ENCODE results near the gene DISC1. TPM values are rescaled to one million over a fixed set of nuclear protein-coding genes. Genes with fewer than 3 reads are reported as not detected.

Gene DISC1
- total RNA-seq, 1 experiment from 2014 or later: 2.1 TPM

DNA sequence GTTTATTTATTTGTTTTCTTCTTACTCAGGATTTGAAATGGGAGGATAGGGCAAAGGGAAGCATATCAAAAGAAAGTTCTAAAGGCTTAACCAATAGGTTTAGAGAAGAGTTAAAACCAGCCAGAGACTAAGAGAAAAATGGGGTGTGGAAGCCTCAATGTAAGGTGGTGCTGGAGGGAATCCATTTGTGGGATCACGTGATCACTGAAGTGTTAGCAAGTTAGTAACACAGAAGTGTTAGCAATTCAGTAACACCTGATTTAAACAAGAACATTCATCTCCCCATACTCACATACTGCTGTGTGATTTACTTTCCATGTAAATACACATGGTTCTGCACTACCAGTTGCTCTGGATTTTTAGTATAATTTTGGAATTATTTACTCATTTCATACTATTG is 451.2 kb downstream of the DISC1 start:
- no peak for DNase-seq (ENCODE audit: unreplicated experiment)
- BruUV-seq (replicated peaks): no TSS peak
- no peaks in the 10 kb centered on the region for H3K4me1 Mint-ChIP-seq (ENCODE audit: insufficient read depth, unreplicated experiment)
- intact Hi-C loops (cut with micrococcal nuclease): no loop called here
- no peak overlapping the region for H3K4me3 Mint-ChIP-seq (ENCODE audit: unreplicated experiment)
- POLR2A ChIA-PET: interaction anchor here (0.7 kb wide), 2 partner anchors 20 to 1396 kb away, joined by 3 read pairs; no protein-coding TSS in a partner anchor
- no peaks in the 10 kb centered on the region for H3K27me3 Mint-ChIP-seq (ENCODE audit: insufficient read depth, unreplicated experiment)
- CTCF ChIA-PET: interaction anchor here (0.7 to 1.6 kb wide), 2 partner anchors 11 to 126 kb away, joined by 3 read pairs; no protein-coding TSS in a partner anchor
- no peaks in the 10 kb centered on the region for H3K9me3 Mint-ChIP-seq (ENCODE audit: unreplicated experiment)
- TF ChIP-seq, protein P1, sequence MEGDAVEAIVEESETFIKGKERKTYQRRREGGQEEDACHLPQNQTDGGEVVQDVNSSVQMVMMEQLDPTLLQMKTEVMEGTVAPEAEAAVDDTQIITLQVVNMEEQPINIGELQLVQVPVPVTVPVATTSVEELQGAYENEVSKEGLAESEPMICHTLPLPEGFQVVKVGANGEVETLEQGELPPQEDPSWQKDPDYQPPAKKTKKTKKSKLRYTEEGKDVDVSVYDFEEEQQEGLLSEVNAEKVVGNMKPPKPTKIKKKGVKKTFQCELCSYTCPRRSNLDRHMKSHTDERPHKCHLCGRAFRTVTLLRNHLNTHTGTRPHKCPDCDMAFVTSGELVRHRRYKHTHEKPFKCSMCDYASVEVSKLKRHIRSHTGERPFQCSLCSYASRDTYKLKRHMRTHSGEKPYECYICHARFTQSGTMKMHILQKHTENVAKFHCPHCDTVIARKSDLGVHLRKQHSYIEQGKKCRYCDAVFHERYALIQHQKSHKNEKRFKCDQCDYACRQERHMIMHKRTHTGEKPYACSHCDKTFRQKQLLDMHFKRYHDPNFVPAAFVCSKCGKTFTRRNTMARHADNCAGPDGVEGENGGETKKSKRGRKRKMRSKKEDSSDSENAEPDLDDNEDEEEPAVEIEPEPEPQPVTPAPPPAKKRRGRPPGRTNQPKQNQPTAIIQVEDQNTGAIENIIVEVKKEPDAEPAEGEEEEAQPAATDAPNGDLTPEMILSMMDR (IDR thresholded peaks at IDR 0.05; ENCODE audit: unreplicated experiment): no peak
- no peaks in the 10 kb centered on the region for H3K36me3 Mint-ChIP-seq (ENCODE audit: insufficient read depth, unreplicated experiment)
- no peak overlapping the region for H3K27ac Mint-ChIP-seq (ENCODE audit: low read depth, unreplicated experiment)

DNA sequence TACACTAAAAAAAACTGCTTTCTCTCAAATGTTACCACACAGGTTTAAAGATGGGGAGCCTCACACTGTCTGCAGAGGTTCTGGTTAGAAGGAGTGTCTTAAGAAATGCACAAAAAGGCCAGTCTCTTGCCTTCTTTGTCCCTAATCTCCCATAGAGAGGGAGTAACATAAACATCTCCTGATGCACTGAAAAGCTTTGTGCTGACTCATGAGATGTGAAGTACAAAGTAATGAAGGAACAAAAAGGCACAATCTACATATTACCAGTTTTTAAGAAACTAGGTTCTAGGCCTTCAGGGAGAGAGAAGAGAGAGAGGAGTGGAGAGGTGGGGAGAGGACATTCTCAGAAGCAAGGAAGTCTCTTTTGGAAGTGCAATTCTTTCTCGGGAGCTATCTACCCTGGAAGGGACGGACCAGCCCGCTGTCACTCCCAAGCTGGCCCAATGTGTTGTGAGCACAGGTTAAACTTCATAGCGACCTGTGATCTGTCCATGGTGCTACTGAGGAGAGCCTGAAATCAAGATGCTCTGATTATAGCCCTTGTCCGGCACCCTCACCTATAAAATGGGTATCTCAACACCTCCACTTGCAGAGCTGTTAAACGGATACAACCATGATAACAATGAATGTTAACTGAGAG is 458.1 kb downstream of the DISC1 start:
- ChIA-PET POLR2A (interaction anchor here (1.0 to 1.2 kb wide), 2 partner anchors 9 to 46 kb away, joined by 3 to 5 read pairs; no protein-coding TSS in a partner anchor), CTCF (interaction anchor here (0.6 to 1.1 kb wide), 3 partner anchors 125 to 328 kb away, joined by 3 to 4 read pairs (median 3); no protein-coding TSS in a partner anchor)
- TF ChIP-seq, protein P1 (IDR thresholded peaks at IDR 0.05; ENCODE audit: unreplicated experiment): no peak
- no peaks in the 10 kb centered on the region for H3K36me3 Mint-ChIP-seq (ENCODE audit: insufficient read depth, unreplicated experiment)
- H3K4me3 Mint-ChIP-seq (ENCODE audit: unreplicated experiment): no peak overlapping the region
- H3K9me3 Mint-ChIP-seq (ENCODE audit: unreplicated experiment): no peaks in the 10 kb centered on the region
- H3K27ac Mint-ChIP-seq (ENCODE audit: low read depth, unreplicated experiment): no peak overlapping the region
- intact Hi-C loops (cut with micrococcal nuclease): no loop called here
- H3K27me3 Mint-ChIP-seq (ENCODE audit: insufficient read depth, unreplicated experiment): no peaks in the 10 kb centered on the region
- no TSS peak for BruUV-seq (replicated peaks)
- peak; percentile 63 for DNase-seq (ENCODE audit: unreplicated experiment)
- no peaks in the 10 kb centered on the region for H3K4me1 Mint-ChIP-seq (ENCODE audit: insufficient read depth, unreplicated experiment)

DNA sequence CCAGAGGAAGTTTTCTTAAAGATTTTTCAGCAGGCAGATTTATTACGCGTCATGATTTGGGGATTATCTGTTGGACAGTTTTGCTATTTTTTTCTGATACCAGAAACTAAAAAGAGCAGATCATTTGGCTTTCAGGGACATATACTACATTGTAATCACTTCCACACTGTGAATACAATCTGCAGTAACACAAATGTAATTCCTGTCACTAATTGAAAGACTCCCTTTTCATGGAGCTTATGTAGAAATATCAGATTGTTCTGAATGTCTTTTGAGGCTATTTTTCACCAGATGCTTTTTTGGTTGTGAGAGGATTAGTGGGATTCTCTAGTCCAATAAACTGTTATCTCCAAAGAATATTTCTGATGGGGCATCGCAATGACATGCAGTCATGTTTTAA is 464.2 kb downstream of the DISC1 start:
- no peaks in the 10 kb centered on the region for H3K27me3 Mint-ChIP-seq (ENCODE audit: insufficient read depth, unreplicated experiment)
- no peak overlapping the region for H3K27ac Mint-ChIP-seq (ENCODE audit: low read depth, unreplicated experiment)
- BruUV-seq (replicated peaks): no TSS peak
- H3K36me3 Mint-ChIP-seq (ENCODE audit: insufficient read depth, unreplicated experiment): no peaks in the 10 kb centered on the region
- no peak for DNase-seq (ENCODE audit: unreplicated experiment)
- POLR2A ChIA-PET: interaction anchor here (0.6 to 0.7 kb wide), 2 partner anchors 56 to 1513 kb away, joined by 3 read pairs; no protein-coding TSS in a partner anchor
- H3K4me1 Mint-ChIP-seq (ENCODE audit: insufficient read depth, unreplicated experiment): no peaks in the 10 kb centered on the region
- TF ChIP-seq, protein P1 (IDR thresholded peaks at IDR 0.05; ENCODE audit: unreplicated experiment): no peak
- CTCF ChIA-PET: interaction anchor here (0.7 kb wide), 1 partner anchor 285 kb away, joined by 3 read pairs; no protein-coding TSS in a partner anchor
- intact Hi-C loops (cut with micrococcal nuclease): no loop called here
- H3K9me3 Mint-ChIP-seq (ENCODE audit: unreplicated experiment): no peaks in the 10 kb centered on the region
- H3K4me3 Mint-ChIP-seq (ENCODE audit: unreplicated experiment): no peak overlapping the region

Other genes with a start within 250 kb of the DISC1 start
- gene EGLN1, start 204.5 kb upstream of the DISC1 start, total RNA-seq (2022): 67.3 and 68.8 TPM in 2 replicates
- gene TSNAX, start 98.1 kb upstream of the DISC1 start, total RNA-seq (2022): 79.0 and 80.2 TPM in 2 replicates

All from MCF 10A (cell line).